GM19238 (cell line): Measurements from ENCODE around the gene CCHCR1.
"Not testable (repeated sequence)": the region's sequence is repeated elsewhere in the genome, so short reads cannot be mapped to it uniquely, and the experiment has no call there.

Experiments
- DNase-seq: peaks from one replicate; pipeline ENCODE4 v3.0.0; 2011; ENCODE audit warnings: low spot score; ENCODE audit not compliant: insufficient read length

CCHCR1 gene

GRCh38 chr6:31183287-31183686 lies 25.7 kb upstream of the CCHCR1 start:
- not testable (repeated sequence) for DNase-seq

DNA sequence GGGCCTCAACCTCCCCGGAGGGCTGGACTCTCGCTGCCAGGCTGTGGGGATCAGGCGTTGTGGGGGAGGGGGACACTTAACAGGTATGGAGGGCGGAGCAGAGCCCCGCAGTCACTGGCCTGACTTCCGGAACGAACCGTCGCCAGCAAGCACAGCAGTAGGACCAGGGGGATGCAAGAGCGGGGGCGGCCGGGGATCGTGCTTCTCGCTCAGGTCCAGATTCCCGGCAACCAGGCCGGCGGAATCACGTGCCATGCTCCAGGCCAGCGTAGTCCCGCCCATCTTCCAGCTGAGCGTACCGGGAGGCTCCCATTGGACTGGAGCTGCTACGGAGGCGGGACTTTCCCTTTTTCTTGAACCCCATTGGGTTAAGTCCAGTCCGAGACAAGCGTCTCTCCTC lies 22.9 kb upstream of the CCHCR1 start:
- no peak for DNase-seq

GRCh38 chr6:31179896-31180295 lies 22.3 kb upstream of the CCHCR1 start:
- no peak for DNase-seq

DNA sequence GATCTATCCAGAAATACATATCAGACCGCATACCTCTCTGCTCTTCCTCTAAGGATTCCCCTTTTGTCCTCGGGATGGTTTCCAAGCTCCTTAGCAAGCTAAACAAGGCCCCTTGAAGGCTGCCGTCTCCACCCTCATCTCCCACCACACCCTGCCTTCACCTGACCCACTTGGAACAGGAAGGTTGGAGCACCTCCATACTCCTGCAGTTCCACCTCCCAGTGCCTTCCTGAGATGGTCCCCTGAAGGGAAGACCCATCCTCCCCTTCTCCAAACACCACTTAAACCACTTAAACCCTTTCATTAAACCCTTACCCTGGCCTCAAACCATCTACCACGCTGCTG lies 21.4 kb upstream of the CCHCR1 start:
- DNase-seq: no peak

DNA sequence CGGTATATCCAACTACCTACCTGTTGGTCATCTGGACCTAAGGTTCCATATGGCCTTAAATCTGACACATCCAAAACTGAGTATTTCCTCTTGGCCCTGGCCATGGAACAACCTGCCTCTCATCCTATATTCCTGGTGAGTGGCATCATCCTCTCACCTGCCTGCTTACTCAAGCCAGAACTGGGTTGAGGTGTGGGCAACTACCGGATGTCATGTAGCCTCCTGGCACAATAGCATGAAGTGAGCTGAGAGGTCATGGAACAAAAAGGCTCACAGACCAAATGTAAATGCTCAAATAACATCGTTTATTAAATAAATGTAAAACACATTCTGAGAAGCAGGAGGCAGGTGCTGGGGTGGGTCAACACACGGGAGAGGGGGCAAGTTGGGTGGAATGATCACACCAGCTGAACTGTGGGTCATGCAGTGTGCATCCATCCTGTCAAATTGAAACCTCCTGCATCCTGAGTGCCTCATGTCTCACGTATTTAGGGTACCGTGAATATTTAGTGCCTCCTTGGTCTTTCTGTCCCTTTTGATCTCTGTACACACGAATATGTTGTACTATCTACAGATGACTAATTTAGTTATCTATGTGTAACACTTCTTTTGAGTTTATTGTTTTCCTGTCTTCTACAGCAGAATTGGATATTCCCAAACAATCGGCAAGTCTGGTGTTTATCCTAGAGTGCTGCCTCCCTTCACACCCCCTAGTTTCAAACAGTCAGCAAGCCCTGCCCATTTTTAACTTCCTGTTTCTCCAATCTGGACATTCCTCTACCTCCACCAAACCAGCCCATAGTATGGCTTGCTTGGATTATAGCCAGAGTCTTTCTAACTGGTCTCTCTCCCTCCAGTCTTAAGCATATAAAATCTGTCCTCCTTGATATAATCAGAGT lies 20.8 kb upstream of the CCHCR1 start:
- DNase-seq: no peak

- DNase-seq: no peak
Measured at GRCh38 chr6:31175971-31176370, 18.4 kb upstream of the CCHCR1 start.

DNA sequence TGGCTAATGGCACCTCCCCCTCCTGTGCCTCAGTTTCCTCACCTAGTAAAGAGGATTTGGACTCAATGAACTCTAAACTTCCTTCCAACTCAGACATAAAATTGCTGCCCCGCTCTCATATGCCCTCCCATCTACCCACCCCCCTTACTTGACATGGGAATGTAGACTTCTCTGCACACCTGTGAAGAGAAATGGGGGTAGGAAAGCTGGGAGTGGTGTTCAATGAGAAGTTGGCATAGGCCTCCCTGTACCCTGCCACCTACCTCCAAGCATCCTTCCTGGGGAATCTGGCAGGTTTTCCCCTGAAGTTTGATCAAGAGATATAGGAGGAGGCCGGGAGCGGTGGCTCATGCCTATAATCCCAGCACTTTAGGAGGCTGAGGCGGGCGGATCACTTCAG lies 16.8 kb upstream of the CCHCR1 start:
- DNase-seq: no peak

DNA sequence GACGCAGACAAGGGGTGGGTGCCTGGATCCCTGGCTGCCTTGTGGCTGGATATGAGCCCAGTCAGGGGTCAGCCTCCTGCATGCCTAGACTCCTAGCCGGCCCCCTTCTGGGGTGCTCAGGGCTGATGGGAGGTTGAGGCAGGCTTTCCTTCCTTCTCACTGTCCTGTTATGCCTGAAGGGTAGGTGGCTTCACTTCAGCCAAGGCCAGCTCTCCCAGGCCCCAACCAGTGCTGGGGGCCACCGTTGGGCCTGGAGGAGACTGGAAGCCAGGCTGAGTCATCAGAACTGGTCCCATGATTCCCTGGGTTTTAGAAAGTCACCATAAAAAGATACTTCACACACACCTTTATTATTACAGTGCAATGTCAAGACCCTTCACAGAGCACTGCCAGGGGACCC lies 15.8 kb upstream of the CCHCR1 start:
- no peak for DNase-seq

GRCh38 chr6:31172973-31173384 lies 15.4 kb upstream of the CCHCR1 start:
- DNase-seq: no peak

DNA sequence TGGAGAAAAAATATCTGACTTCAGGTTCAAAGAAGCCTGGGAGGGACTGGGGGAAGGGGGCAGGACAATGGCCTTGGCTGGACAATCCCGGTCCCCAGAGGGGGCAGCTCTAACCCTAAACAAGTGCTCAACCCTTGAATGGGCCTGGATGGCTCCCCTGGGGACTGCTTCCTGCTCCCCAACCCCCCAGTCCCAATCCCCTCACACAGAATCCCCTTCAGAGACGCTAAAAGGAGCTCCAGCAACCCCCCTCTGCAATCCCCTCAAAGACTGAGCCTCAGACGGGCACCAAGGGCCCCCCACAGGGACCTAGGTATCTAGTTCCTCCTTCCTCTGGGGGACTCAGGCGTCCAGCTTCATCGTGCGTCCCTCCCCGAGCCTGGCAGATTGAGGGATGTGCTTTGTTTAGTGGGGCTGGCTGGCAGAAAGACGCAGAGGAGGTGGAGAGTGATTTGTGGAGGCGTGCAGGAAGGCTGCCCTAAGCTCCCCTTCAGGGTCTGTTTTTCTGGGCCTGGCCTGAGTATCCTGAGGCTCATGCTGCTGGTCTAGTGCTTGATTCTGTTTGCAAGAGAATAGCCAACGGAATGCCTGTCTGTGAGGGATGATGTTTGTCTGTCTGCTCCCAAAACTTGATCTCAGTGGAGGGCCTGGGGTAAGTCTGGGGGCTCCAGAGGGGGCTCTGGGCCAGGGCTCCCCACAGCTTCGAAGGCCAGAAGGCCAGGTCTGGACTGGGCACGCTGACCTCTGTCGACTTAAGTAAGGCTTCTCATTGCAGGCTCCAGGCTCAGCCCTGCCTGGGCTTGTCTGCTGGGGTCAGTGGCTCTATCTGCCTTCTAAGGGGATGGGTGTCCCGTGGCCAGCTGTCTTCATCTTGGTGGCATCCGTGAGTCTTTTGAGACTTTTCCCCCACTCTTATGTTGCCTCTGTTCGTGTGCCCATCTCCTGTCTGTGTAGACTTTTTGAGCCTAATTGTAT lies 14.6 kb upstream of the CCHCR1 start:
- no peak for DNase-seq

DNA sequence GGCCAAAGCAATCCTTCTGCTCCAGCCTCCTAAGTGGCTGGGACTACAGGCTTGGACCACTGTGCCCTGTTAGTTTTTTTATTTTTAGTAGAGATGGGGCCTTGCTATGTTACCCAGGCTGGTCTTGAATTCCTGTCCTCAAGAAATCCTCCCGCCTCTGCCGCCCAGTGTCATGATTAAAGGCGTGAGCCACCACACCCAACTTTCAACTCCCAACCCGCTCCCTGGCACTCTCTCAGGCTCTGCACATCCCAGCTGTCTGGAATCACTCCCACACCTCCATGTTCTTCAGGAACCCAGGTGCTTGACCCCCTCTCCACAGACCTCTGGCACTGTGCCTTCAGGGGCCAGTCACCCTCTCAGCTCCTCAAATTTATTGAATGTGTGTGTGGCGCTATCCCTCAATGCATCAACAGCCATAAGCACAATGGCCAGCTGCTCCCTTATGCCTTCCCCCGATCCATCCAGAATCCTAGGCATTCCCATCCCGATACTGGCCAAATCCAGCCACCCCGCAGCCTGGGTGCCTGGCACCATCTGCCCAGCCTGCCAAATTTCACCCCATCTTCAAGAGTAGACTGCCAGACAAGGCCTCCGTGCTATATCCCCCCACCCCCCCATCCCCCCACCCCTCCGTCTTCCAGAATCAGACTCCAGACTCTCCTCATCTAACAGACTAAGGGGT lies 13.5 kb upstream of the CCHCR1 start:
- DNase-seq: no peak

DNA sequence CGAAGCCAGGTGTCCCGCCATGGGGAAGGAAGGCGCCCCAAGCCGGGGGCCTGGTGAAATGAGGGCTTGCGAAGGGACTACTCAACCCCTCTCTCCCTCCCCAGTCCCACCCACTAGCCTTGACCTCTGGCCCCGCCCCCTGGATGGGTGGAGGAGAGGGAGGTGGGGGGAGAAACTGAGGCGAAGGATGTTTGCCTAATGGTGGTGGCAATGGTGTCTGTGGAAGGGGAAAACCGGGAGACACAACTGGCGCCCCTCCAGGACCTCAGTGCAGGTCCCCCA lies 12.9 kb upstream of the CCHCR1 start, which contains the start of gene POU5F1:
Gene POU5F1 (minus strand): TSS at position 83 of the 282 bp plus-strand sequence. CDS start 62 bp downstream, at position 21.
- no peak for DNase-seq

DNA sequence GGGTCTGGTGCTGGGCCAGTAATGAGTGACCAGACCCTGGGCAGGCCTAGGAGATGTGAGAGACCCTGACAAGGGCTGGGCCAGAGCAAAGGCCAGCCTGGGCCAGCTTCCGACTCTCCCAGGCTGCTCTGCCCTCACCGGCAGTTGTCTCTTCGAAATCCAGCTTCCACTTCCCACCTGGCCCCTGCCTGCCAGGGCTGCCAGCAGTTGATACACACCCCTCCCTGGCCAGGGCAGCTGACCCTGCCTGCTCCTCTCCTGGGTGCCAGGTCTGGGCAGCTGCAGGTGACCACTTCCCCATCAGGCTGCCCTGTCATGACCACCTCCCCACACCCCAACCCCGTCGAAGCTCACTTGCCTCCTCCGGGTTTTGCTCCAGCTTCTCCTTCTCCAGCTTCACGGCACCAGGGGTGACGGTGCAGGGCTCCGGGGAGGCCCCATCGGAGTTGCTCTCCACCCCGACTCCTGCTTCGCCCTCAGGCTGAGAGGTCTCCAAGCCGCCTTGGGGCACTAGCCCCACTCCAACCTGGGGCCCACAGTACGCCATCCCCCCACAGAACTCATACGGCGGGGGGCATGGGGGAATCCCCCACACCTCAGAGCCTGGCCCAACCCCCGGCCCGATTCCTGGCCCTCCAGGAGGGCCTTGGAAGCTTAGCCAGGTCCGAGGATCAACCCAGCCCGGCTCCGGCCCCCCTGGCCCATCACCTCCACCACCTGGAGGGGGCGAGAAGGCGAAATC lies 12.4 kb upstream of the CCHCR1 start:
- DNase-seq: not testable (repeated sequence)

- DNase-seq: no peak
Measured at GRCh38 chr6:31169123-31169857, 11.7 kb upstream of the CCHCR1 start.

DNA sequence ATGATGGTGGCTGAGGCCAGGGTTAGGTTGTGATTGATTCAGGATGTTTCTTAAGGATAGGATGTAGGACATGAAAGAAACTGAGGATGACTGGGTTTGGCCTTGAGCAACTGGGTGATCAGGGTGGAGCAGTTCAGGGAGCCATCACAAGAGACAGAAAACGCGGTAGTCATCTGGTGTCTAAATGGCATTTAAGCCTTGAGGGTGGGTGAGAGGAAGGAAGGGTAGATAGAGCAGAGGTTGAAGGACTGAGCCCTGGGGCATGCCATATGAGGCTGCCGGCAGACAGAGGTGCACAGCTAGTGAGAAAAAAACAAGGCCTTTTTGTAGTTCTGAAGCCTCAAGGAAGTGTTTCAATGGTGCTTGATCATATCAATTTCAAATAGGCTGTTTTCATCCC lies 11.0 kb upstream of the CCHCR1 start:
- DNase-seq: no peak

- DNase-seq: no peak
Measured at GRCh38 chr6:31165986-31166385, 8.4 kb upstream of the CCHCR1 start.

GRCh38 chr6:31165064-31165832 lies 7.6 kb upstream of the CCHCR1 start:
- not testable (repeated sequence) for DNase-seq

- DNase-seq: not testable (repeated sequence)
Measured at GRCh38 chr6:31164475-31165063, 7.0 kb upstream of the CCHCR1 start.

GRCh38 chr6:31163922-31164321 lies 6.3 kb upstream of the CCHCR1 start:
- DNase-seq: no peak
